ENCODE measurements around the gene WDHD1. TPM values are rescaled to one million over a fixed set of nuclear protein-coding genes. Genes with fewer than 3 reads are reported as not detected.
"Not testable (repeated sequence)": the region's sequence is repeated elsewhere in the genome, so short reads cannot be mapped to it uniquely, and the experiment has no call there.

WDHD1 gene
- total RNA-seq, 1 experiment from 2014 or later: 23.7 TPM

DNA sequence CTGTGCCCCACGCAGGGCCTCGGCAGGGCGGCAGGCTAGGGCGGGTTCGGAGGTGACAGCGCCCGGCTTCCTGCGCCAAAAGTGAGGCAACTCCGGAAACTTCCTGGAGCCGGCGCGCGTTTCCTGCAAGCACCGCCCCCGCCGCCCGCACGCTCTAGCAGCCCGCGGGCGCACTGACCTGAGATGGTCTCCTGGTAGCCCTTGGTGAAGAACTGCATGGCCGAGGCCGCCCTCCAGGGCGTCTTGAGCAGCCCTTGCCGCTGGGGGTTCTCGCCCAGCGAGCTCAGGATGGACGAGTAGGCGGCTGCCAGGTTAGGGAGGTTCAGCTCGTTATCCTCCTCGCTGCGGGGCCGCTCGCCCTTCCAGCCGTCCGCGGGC, 124.8 kb downstream of the WDHD1 start:
- peaks cover 4% of the 10 kb centered on the region for H3K36me3 ChIP-seq
- peaks cover 4% of the 10 kb centered on the region; the same call in 1 of the 2 replicates for H3K27me3 ChIP-seq (replicated peaks)
- no peaks in the 10 kb centered on the region for H3K9me3 ChIP-seq (replicated peaks)
- peaks cover 13% of the 10 kb centered on the region for H3K4me1 ChIP-seq (replicated peaks)
- H3K27ac ChIP-seq: no peak overlapping the region
- peak; percentile 41 to 51 for DNase-seq (ENCODE audit: low read depth in 1 of 2, low spot score in 2 of 2)
- H3K4me3 ChIP-seq: peak overlapping the region; percentile 60

DNA sequence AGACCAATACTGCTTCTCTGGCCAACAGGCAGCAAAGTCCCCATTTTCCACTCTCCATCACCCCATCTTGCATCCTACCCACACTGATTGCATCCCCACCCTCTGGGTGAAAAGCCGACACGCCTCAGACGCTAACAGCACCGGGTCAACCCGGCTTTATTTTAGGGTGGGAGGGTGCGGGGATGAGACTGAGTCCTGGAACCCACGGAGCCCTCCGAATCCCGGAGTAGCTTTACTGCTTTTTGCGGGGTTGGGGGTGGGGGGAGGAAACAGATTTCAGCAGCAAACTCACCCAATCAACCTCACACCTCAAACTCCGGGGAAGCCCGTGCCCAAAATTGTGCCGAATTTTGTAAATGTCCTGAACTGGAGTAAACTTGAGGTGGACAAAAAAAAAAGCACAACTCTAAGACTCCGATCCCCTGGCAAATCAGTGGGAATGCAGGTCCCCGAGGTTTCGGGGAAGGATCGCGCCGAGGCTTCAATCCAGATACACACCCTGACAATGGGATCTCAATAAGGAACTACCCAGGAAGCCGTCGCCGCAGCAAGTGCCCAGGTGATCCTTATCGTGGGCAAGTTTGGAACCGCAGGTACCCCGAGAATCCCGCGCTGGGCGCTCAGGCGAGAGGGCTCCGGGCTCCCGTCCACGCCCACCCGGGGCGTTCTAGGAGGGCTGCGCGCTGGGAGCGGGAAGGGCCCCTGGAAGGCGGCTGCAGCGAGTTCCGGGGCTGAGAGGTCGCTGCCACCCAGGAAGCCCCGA, 125.3 kb downstream of the WDHD1 start:
- Histone ChIP-seq H3K36me3 (peaks cover 4% of the 10 kb centered on the region), H3K9me3 (replicated peaks) (no peaks in the 10 kb centered on the region), H3K4me1 (replicated peaks) (peaks cover 13% of the 10 kb centered on the region), H3K4me3 (peak overlapping the region; percentile 60), H3K27ac (no peak overlapping the region), H3K27me3 (replicated peaks) (peaks cover 4% of the 10 kb centered on the region; the same call in 1 of the 2 replicates)
- no peak for DNase-seq (ENCODE audit: low read depth in 1 of 2, low spot score in 2 of 2)

DNA sequence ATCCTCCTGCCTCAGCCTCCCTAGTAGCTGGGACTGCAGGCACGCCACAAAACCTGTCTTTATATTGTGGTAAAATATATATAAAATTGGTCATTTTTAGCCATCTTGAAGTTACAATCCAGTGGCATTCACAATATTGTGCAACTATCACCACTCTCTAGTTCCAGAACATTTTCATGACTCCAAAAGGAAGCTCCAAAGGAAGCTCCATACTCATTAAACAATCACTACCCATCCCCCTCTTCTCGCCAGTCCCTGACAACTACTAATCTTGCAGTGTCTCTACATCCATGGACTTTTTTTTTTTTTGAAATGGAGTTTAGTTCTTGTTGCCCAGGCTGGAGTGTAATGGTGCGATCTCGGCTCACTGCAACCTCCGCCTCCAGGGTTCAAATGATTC, 127.3 kb downstream of the WDHD1 start:
- H3K9me3 ChIP-seq (replicated peaks): no peaks in the 10 kb centered on the region
- H3K27ac ChIP-seq: no peak overlapping the region
- peaks cover 4% of the 10 kb centered on the region for H3K36me3 ChIP-seq
- peaks cover 4% of the 10 kb centered on the region; the same call in 1 of the 2 replicates for H3K27me3 ChIP-seq (replicated peaks)
- H3K4me3 ChIP-seq: no peak overlapping the region
- peaks cover 20% of the 10 kb centered on the region for H3K4me1 ChIP-seq (replicated peaks)
- no peak for DNase-seq (ENCODE audit: low read depth in 1 of 2, low spot score in 2 of 2)

DNA sequence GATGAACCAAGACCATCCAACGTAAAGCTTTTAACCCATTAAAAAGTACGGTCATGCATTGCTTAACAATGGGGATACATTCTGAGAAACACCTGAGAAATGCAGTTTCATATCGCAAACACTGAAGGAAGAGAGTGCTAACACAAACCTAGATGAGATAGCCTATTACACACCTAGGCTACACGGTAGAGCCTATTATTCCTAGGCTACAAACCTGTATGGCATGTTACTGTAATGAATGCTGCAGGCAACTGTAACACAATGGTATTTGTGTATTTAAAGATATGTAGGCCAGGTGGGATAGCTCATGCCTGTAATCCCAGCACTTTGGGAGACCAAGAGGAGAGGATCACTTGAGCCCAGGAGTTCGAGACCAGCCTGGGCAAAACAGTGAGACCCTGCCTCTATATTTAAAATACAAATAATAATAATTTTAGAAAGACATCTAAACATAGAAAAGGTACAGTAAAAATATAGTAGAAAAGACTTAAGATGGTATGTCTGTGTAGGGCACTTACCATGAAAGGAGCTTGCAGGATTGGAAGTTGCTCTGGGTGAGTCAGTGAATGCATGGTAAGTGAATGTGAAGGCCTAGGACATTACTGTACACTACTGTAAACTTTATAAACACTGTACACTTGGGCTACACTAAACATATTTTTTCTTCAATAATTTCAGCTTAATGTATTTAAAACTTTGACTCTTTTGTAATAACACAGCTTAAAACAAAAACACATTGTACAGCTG, 128.9 kb downstream of the WDHD1 start:
- peaks cover 20% of the 10 kb centered on the region for H3K4me1 ChIP-seq (replicated peaks)
- not testable (repeated sequence) for DNase-seq (ENCODE audit: low read depth in 1 of 2, low spot score in 2 of 2); H3K4me3 ChIP-seq; H3K27ac ChIP-seq; H3K36me3 ChIP-seq; H3K27me3 ChIP-seq (replicated peaks); H3K9me3 ChIP-seq (replicated peaks)

DNA sequence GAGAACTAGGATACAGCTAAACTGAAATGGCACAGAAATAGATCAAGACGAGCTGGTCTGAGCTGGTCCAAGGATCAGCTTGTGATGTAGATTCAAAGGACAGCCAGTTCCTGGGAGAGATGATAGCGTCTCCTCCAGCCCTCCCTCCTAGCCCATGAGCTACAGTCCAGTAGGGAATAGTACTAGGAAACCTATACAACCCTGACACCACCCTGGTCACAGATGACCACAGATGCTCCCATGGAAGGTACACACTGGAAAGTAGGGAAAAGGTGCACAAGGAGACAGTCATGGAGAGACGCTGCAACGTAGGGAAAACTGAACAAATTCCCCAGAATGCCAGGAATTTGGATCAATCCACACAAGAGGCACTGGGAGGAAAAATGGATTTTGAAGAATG, 131.2 kb downstream of the WDHD1 start:
- no peaks in the 10 kb centered on the region for H3K9me3 ChIP-seq (replicated peaks)
- H3K4me1 ChIP-seq (replicated peaks): peaks cover 7% of the 10 kb centered on the region
- no peak for DNase-seq (ENCODE audit: low read depth in 1 of 2, low spot score in 2 of 2)
- no peaks in the 10 kb centered on the region for H3K27me3 ChIP-seq (replicated peaks)
- no peak overlapping the region for H3K4me3 ChIP-seq
- no peak overlapping the region for H3K27ac ChIP-seq
- no peaks in the 10 kb centered on the region for H3K36me3 ChIP-seq

DNA sequence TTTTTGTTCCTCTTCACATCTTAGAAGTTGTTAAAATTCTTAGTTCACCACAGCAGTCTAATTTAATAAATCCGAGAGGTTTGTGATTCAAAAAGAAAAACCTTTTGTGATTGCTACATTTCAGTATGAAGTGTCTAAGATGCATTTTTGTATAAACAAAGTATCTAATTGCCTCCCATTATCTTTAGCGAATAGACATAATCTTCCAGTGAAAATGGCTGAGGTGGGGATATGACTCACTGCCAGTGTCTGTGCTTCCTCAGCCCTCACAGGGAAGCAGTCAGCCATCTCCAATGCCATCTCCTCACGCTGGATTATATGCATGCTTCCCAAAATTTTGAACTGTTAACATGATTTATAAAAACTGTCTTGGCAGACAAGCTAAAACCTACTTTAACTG, 131.9 kb downstream of the WDHD1 start:
- Histone ChIP-seq H3K9me3 (replicated peaks) (no peaks in the 10 kb centered on the region), H3K36me3 (no peaks in the 10 kb centered on the region), H3K4me3 (no peak overlapping the region), H3K27me3 (replicated peaks) (no peaks in the 10 kb centered on the region), H3K4me1 (replicated peaks) (peaks cover 7% of the 10 kb centered on the region), H3K27ac (no peak overlapping the region)
- peak in 1 of 2 experiments; percentile 15 for DNase-seq (ENCODE audit: low read depth in 1 of 2, low spot score in 2 of 2)

DNA sequence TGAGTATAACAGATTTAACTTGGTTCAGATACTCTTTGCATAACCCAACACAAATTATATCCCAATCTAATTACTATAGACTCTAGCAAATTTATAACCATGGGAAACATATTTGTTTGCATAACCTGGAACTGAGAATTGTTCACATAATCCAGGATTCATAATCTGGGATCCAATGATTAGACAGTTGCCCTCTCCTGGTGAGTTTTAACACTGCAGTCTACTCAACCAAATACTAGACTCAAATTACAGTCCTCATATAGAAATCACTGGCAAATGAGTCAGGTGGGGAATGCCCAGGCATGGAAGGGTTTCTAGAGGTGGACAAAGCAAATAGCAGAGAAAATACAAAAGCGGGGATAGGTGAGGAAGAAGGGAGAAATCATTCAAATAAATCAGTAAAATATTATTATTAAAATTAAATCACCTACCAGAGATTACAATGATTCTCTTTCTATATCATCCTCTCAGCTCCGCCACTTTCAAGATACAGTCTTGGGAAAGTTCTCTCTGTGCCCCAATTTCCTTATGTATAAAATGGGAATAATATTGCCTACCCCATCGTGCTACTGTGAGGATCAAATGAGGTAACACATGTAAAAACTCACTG, 133.6 kb downstream of the WDHD1 start:
- H3K27ac ChIP-seq: no peak overlapping the region
- H3K36me3 ChIP-seq: no peaks in the 10 kb centered on the region
- no peaks in the 10 kb centered on the region for H3K9me3 ChIP-seq (replicated peaks)
- no peak overlapping the region for H3K4me3 ChIP-seq
- no peaks in the 10 kb centered on the region for H3K27me3 ChIP-seq (replicated peaks)
- peaks cover 7% of the 10 kb centered on the region for H3K4me1 ChIP-seq (replicated peaks)
- peak; percentile 33 to 46 for DNase-seq (ENCODE audit: low read depth in 1 of 2, low spot score in 2 of 2)

DNA sequence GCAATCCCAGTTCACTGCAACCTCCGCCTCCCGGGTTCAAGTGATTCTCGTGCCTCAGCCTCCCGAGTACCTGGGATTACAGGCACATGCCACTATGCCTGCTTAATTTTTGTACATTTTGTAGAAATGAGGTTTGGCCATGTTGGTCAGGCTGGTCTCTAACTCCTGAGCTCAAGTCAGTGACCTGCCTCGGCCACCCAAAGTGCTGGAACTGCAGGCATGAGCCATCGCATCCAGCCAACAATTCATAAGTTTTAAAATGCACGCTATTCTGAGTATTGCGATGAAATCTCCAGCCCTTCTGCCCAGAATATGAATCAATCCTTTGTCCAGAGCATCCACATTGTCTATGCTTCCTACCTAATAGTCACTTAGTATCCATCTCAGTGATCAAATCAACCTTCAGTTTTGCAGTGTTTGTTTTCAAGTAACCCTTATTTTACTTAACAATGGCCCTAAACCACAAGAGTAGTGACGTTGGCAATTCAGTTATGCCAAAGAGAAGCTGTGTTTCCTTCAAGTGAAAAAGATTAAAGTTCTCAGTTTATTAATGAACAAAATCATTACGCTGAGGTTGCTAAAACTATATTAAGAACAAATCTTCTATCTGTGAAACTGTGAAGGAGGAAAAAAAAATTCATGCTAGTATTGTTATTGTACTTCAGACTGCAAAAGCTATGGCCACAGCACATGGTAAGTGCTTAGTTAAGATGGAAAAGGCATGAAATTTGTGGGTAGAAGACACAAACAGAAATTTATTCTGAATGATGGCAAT, 135.2 kb downstream of the WDHD1 start:
- Histone ChIP-seq H3K27ac (no peak overlapping the region), H3K4me3 (no peak overlapping the region), H3K4me1 (replicated peaks) (peaks cover 7% of the 10 kb centered on the region), H3K36me3 (no peaks in the 10 kb centered on the region), H3K27me3 (replicated peaks) (no peaks in the 10 kb centered on the region), H3K9me3 (replicated peaks) (no peaks in the 10 kb centered on the region)
- no peak for DNase-seq (ENCODE audit: low read depth in 1 of 2, low spot score in 2 of 2)

DNA sequence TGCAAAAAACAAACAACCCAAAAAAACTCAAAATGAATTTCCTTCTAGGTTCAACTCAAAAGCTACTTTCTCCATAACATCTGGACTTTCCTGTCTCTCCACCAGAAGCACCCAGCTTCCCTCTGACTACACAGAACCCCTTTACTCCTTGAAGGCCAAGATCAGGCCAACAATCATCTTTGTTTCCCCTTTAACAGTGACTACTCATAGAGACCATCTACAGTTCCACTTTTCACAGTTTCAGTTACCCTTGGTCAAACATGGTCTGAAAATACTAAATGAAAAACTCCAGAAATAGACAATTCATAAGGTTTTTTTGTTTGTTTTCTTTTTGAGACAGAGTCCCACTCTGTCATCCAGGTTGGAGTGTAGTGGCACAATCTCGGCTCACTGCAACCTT, 136.1 kb downstream of the WDHD1 start:
- Histone ChIP-seq H3K27me3 (replicated peaks) (no peaks in the 10 kb centered on the region), H3K9me3 (replicated peaks) (no peaks in the 10 kb centered on the region), H3K4me1 (replicated peaks) (peaks cover 7% of the 10 kb centered on the region), H3K36me3 (no peaks in the 10 kb centered on the region), H3K4me3 (no peak overlapping the region), H3K27ac (no peak overlapping the region)
- no peak for DNase-seq (ENCODE audit: low read depth in 1 of 2, low spot score in 2 of 2)

DNA sequence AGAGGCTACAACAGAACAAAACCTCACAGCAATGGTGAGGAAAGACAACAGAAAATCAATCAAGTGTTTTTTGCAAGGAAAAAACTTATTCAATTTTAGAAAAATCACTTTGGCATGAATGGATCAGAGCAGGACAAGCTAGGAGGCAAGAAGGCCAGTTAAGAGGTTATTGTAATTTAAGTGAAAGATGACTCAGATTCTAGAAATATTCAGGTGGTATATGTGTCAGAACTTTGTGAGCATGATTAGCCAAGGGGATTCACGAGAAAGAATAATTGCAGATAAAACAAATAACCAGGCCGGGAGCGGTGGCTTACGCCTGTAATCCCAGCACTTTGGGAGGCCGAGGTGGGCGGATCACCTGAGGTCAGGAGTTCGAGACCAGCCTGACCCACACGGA, 137.0 kb downstream of the WDHD1 start:
- Histone ChIP-seq H3K27me3 (replicated peaks) (no peaks in the 10 kb centered on the region), H3K4me3 (no peak overlapping the region), H3K27ac (no peak overlapping the region), H3K9me3 (replicated peaks) (no peaks in the 10 kb centered on the region), H3K4me1 (replicated peaks) (peaks cover 2% of the 10 kb centered on the region), H3K36me3 (no peaks in the 10 kb centered on the region)
- DNase-seq (ENCODE audit: low read depth in 1 of 2, low spot score in 2 of 2): no peak

Other genes with a start within 250 kb of the WDHD1 start
- 1.8 and 2.3 TPM in 2 replicates for gene GCH1, start 124.3 kb downstream of the WDHD1 start, total RNA-seq (2014; rRNA removed; shearing (Covaris generic))
- 25.0 and 32.6 TPM in 2 replicates for gene SOCS4, start 137 bp upstream of the WDHD1 start, total RNA-seq (2014; rRNA removed; shearing (Covaris generic))
- 20.4 and 74.8 TPM in 2 replicates for gene MAPK1IP1L, start 24.5 kb upstream of the WDHD1 start, total RNA-seq (2014; rRNA removed; shearing (Covaris generic))
- 179 and 310 TPM in 2 replicates for gene LGALS3, start 102.2 kb upstream of the WDHD1 start, total RNA-seq (2014; rRNA removed; shearing (Covaris generic))
- gene DLGAP5, start 164.5 kb upstream of the WDHD1 start, total RNA-seq (2014; rRNA removed; shearing (Covaris generic)): 67.7 and 83.1 TPM in 2 replicates
- gene FBXO34, start 244.3 kb upstream of the WDHD1 start, total RNA-seq (2014; rRNA removed; shearing (Covaris generic)): 15.9 and 16.5 TPM in 2 replicates